Fibroblast of lung (primary cell): Measurements from ENCODE around the gene ENTHD1. TPM values are rescaled to one million over a fixed set of nuclear protein-coding genes. Genes with fewer than 3 reads are reported as not detected.

Experiments
- DNase-seq, 2 donors: peaks; one replicate each; pipeline versions ENCODE4 v3.0.0 to v3.0.0-alpha.2; 2010; ENCODE audit warnings: low read depth in 2 of 2
- H2AFZ ChIP-seq: 2 replicates; pipeline ENCODE4 v1.5.1; 2012; ENCODE audit warnings: low read length, control low read depth, inconsistent platforms
- H3K27ac ChIP-seq: 2 replicates; pipeline ENCODE4 v1.5.1; 2011; ENCODE audit warnings: low read length, control low read depth; ENCODE audit not compliant: insufficient read depth
- H3K27me3 ChIP-seq: 2 replicates; pipeline ENCODE4 v1.5.1; 2011; ENCODE audit warnings: mild to moderate bottlenecking, low read length; ENCODE audit not compliant: control insufficient read depth, insufficient read depth
- H3K36me3 ChIP-seq: 2 replicates; pipeline ENCODE4 v1.5.1; 2011; ENCODE audit warnings: low read length; ENCODE audit not compliant: control insufficient read depth, insufficient read depth
- H3K4me1 ChIP-seq: 2 replicates; pipeline ENCODE4 v1.5.1; 2011; ENCODE audit warnings: low read length; ENCODE audit not compliant: control insufficient read depth, insufficient read depth; ENCODE audit errors: extremely low read depth
- H3K4me2 ChIP-seq: 2 replicates; pipeline ENCODE4 v1.5.1; 2011; ENCODE audit warnings: low read length, control low read depth; ENCODE audit not compliant: insufficient read depth; ENCODE audit errors: extremely low read depth
- H3K4me3 ChIP-seq, 4 experiments: fragments of 200-600 bp in 1 of 4; sonication (generic) in 1 of 4; replicated peaks in 1 of 4; 2 replicates each; pipeline ENCODE4 v1.5.1; 2011 to 2016; ENCODE audit warnings: low read length in 4 of 4, low read depth in 3 of 4, mild to moderate bottlenecking in 3 of 4, control low read depth in 2 of 4, inconsistent platforms in 1 of 4, mixed read lengths in 1 of 4; ENCODE audit not compliant: insufficient read depth in 1 of 4; ENCODE audit errors: control extremely low read depth in 1 of 4
- H3K79me2 ChIP-seq: 2 replicates; pipeline ENCODE4 v1.5.1; 2012; ENCODE audit warnings: mild to moderate bottlenecking, low read length, inconsistent platforms; ENCODE audit not compliant: control insufficient read depth, insufficient read depth
- H3K9ac ChIP-seq: 2 replicates; pipeline ENCODE4 v1.5.1; 2011; ENCODE audit warnings: mild to moderate bottlenecking, low read length, control low read depth; ENCODE audit not compliant: insufficient read depth
- H3K9me3 ChIP-seq: 2 replicates; pipeline ENCODE4 v1.5.1; 2012; ENCODE audit warnings: low read depth, low read length; ENCODE audit not compliant: control insufficient read depth, insufficient read depth
- H4K20me1 ChIP-seq: 2 replicates; pipeline ENCODE4 v1.5.1; 2011; ENCODE audit warnings: low read length; ENCODE audit not compliant: control insufficient read depth, insufficient read depth; ENCODE audit errors: extremely low read depth
- EZH2 ChIP-seq: IDR thresholded peaks from 2 replicates; pipeline ENCODE4 v1.5.1; 2012; ENCODE audit warnings: low read length, control low read depth, mild to moderate bottlenecking; ENCODE audit errors: missing control alignments
- polyA plus RNA-seq, 2 donors: library from polyadenylated mRNA; depleted of rRNA in 1 of 2; stranded (reverse) in 1 of 2; unstranded in 1 of 2; fragments of >200 nt; gene quantifications; 2 replicates each; pipeline ENCODE4 v1.2.1, GENCODE V29; 2011 to 2012; ENCODE audit warnings: missing spikeins in 1 of 2
- total RNA-seq: library from RNA; depleted of rRNA; stranded (reverse); fragments of >200 nt; gene quantifications from 2 replicates; pipeline ENCODE4 v1.2.1, GENCODE V29; 2014
- TF ChIP-seq, protein P1 (sequence below), 2 donors: IDR thresholded peaks in 1 of 2; conservative IDR thresholded peaks in 1 of 2; 1 replicate in 1 of 2; 2 replicates in 1 of 2; pipeline ENCODE4 v1.5.1; 2011 to 2012; ENCODE audit warnings: low read length in 2 of 2, control low read depth in 1 of 2, inconsistent platforms in 1 of 2, low read depth in 1 of 2, mild to moderate bottlenecking in 1 of 2

ENTHD1 gene
- total and polyA plus RNA-seq, 2 donors (not counting 1 experiment from before 2014, with no cell fraction given) = not detected

DNA sequence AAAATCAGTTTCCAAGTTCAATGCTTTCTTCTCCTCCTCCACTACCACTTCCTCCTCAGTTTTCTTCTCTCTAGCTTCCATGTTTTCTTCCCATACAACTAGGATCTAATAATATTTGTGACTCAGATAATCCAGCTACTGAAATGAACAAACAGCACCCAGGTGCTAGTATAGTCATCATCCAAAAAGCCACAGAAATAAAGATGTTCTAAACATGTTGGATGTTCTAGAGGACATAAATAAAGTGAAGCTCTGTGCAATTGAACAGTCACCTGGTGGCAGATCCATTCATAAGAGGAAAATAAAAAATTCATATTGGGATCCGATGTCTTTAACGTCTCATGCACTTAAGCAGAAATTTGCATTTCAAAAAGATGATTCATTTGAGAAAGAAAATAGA, 142.8 kb downstream of the ENTHD1 start:
- Histone ChIP-seq H3K4me1 (no peaks in the 10 kb centered on the region), H3K4me3 (no peak overlapping the region), H3K36me3 (no peaks in the 10 kb centered on the region), H3K9ac (no peak overlapping the region), H3K79me2 (no peaks in the 10 kb centered on the region), H2AFZ (no peak overlapping the region), H3K9me3 (no peaks in the 10 kb centered on the region), H3K4me2 (no peak overlapping the region), H3K27ac (no peak overlapping the region), H3K27me3 (peaks cover 2% of the 10 kb centered on the region), H4K20me1 (no peaks in the 10 kb centered on the region)
- no peak for DNase-seq
- no peak for TF ChIP-seq EZH2
- TF ChIP-seq, protein P1, sequence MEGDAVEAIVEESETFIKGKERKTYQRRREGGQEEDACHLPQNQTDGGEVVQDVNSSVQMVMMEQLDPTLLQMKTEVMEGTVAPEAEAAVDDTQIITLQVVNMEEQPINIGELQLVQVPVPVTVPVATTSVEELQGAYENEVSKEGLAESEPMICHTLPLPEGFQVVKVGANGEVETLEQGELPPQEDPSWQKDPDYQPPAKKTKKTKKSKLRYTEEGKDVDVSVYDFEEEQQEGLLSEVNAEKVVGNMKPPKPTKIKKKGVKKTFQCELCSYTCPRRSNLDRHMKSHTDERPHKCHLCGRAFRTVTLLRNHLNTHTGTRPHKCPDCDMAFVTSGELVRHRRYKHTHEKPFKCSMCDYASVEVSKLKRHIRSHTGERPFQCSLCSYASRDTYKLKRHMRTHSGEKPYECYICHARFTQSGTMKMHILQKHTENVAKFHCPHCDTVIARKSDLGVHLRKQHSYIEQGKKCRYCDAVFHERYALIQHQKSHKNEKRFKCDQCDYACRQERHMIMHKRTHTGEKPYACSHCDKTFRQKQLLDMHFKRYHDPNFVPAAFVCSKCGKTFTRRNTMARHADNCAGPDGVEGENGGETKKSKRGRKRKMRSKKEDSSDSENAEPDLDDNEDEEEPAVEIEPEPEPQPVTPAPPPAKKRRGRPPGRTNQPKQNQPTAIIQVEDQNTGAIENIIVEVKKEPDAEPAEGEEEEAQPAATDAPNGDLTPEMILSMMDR (conservative IDR thresholded peaks at IDR 0.05 in 1 of 2, IDR thresholded peaks at IDR 0.05 in 1 of 2; ENCODE audit: low read depth in 1 of 2, low read length in 2 of 2) = no peak

DNA sequence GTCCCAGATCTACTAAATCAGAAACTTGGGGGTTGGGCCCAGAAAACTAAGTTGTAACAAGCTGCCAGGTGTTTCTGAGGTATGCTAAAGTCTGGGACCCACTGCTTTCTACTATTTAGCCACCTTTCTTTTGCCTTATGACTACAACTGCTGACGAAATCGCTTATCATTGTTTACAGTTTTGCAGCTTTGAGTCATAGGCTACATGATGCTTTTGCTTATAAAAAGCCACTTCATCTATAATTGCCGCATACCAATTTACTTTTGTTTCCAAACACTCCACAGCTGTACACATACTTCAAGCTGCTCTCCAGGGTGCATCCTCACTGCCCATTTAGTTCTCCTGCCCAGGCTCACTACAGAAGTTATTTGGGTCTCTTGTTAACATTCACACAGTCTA, 144.7 kb downstream of the ENTHD1 start:
- Histone ChIP-seq H3K27me3 (peaks cover 2% of the 10 kb centered on the region), H2AFZ (no peak overlapping the region), H3K4me2 (no peak overlapping the region), H3K79me2 (no peaks in the 10 kb centered on the region), H3K9me3 (no peaks in the 10 kb centered on the region), H3K9ac (no peak overlapping the region), H4K20me1 (no peaks in the 10 kb centered on the region), H3K4me1 (no peaks in the 10 kb centered on the region), H3K4me3 (no peak overlapping the region), H3K36me3 (no peaks in the 10 kb centered on the region), H3K27ac (no peak overlapping the region)
- TF ChIP-seq, protein P1 (conservative IDR thresholded peaks at IDR 0.05 in 1 of 2, IDR thresholded peaks at IDR 0.05 in 1 of 2; ENCODE audit: low read depth in 1 of 2, low read length in 2 of 2) = no peak
- no peak for TF ChIP-seq EZH2
- DNase-seq = peak; percentile 61 to 91

DNA sequence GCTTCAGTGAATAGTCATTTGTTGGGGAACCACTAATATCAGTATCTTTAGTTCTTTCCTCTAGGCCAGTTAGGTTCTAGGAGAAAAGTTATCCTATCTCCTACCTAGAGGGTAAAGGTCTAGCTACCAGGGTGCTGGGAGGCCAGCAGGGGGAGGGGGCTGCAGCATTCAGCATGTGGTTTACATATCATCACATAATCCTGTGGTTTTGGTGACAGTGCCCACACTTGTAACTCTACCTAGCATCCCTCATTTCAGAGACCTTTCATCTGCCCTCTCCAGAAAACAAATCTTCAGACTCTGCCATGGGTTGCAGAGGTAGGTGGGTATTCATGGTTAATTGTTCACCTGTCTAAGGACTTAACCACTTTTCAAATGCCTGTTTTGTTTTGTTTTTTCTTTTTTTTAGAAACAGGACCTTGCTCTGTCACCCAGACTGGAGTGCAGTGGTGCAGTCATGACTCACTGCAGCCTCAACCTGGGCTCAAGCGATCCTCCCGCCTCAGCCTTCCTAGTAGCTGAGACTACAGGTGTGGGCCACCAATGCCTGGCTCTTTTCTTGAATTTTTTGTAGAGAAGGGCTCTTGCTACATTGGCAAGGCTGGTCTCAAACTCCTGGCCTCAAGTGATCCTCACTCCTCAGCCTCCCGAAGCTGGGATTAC, 146.8 kb downstream of the ENTHD1 start:
- H3K4me2 ChIP-seq = no peak overlapping the region
- no peaks in the 10 kb centered on the region for H3K4me1 ChIP-seq
- no peaks in the 10 kb centered on the region for H4K20me1 ChIP-seq
- H2AFZ ChIP-seq = no peak overlapping the region
- H3K27ac ChIP-seq = no peak overlapping the region
- H3K36me3 ChIP-seq = no peaks in the 10 kb centered on the region
- H3K79me2 ChIP-seq = no peaks in the 10 kb centered on the region
- peaks cover 2% of the 10 kb centered on the region for H3K27me3 ChIP-seq
- H3K4me3 ChIP-seq = no peak overlapping the region
- H3K9me3 ChIP-seq = no peaks in the 10 kb centered on the region
- DNase-seq = no peak
- no peak for TF ChIP-seq EZH2
- TF ChIP-seq, protein P1 (conservative IDR thresholded peaks at IDR 0.05 in 1 of 2, IDR thresholded peaks at IDR 0.05 in 1 of 2; ENCODE audit: low read depth in 1 of 2, low read length in 2 of 2) = no peak
- no peak overlapping the region for H3K9ac ChIP-seq
